Ishikawa (cell line): ENCODE data around the gene GABRB1.

ENCODE experiments used
- CEBPB ChIP-seq: IDR thresholded peaks from 2 replicates; pipeline ENCODE4 v1.6.1; 2012
- CREB1 ChIP-seq: IDR thresholded peaks from 2 replicates; pipeline ENCODE4 v1.6.1; 2012; ENCODE audit warnings: low read depth
- EGR1 ChIP-seq: IDR thresholded peaks from 2 replicates; pipeline ENCODE4 v1.6.1; 2012
- EP300 ChIP-seq: IDR thresholded peaks from 2 replicates; pipeline ENCODE4 v1.6.1; 2012; ENCODE audit warnings: borderline replicate concordance
- FOXM1 ChIP-seq: IDR thresholded peaks from 2 replicates; pipeline ENCODE4 v1.6.1; 2012; ENCODE audit warnings: low read depth, borderline replicate concordance
- MAX ChIP-seq: IDR thresholded peaks from 2 replicates; pipeline ENCODE4 v1.6.1; 2012
- NFIC ChIP-seq: IDR thresholded peaks from 2 replicates; pipeline ENCODE4 v1.6.1; 2012
- RAD21 ChIP-seq: IDR thresholded peaks from 2 replicates; pipeline ENCODE4 v1.6.1; 2012; ENCODE audit warnings: low read depth
- TAF1 ChIP-seq: IDR thresholded peaks from 2 replicates; pipeline ENCODE4 v1.6.1; 2012; ENCODE audit warnings: low read depth, mild to moderate bottlenecking
- TCF12 ChIP-seq: IDR thresholded peaks from 2 replicates; pipeline ENCODE4 v1.6.1; 2012; ENCODE audit warnings: low read depth
- TEAD4 ChIP-seq: IDR thresholded peaks from 2 replicates; pipeline ENCODE4 v1.6.1; 2012
- YY1 ChIP-seq: IDR thresholded peaks from 2 replicates; pipeline ENCODE4 v1.6.1; 2012; ENCODE audit warnings: low read depth
- ZBTB7A ChIP-seq: IDR thresholded peaks from 2 replicates; pipeline ENCODE4 v1.6.1; 2012; ENCODE audit warnings: low read depth
- TF ChIP-seq, protein P1 (sequence below): IDR thresholded peaks from 2 replicates; pipeline ENCODE4 v1.6.1; 2012
- TF ChIP-seq, protein P2 (sequence below): IDR thresholded peaks from 2 replicates; pipeline ENCODE4 v1.6.1; 2012; ENCODE audit warnings: low read depth, mild to moderate bottlenecking

The GABRB1 gene

DNA sequence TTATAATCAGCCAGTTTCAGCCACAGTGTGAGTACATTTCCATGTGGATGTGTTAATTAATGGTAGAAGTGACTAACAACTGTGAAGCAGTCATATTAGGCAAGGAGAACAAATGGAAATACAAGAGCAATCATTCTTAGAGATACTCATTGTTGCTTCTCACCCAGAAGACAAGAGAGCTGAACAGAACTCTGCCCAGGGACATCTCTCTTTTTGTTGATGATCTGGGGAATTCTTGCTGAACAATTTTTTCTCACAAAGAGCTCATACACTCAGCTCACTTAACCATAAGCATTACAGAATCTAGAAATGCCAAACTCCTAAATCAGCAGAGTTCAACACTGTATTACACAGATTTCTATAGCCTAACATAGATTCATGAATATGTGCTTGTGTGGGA is 282.0 kb downstream of the GABRB1 start:
- TF ChIP-seq CEBPB (no peak), YY1 (no peak)

- TF ChIP-seq NFIC (no peak), YY1 (no peak), CREB1 (no peak), CEBPB (no peak), TAF1 (no peak), EP300 (no peak), TEAD4 (no peak), EGR1 (no peak), RAD21 (no peak), TCF12 (no peak), ZBTB7A (no peak)
- TF ChIP-seq, protein P1, sequence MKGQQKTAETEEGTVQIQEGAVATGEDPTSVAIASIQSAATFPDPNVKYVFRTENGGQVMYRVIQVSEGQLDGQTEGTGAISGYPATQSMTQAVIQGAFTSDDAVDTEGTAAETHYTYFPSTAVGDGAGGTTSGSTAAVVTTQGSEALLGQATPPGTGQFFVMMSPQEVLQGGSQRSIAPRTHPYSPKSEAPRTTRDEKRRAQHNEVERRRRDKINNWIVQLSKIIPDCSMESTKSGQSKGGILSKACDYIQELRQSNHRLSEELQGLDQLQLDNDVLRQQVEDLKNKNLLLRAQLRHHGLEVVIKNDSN, result no peak
- TF ChIP-seq, protein P2, sequence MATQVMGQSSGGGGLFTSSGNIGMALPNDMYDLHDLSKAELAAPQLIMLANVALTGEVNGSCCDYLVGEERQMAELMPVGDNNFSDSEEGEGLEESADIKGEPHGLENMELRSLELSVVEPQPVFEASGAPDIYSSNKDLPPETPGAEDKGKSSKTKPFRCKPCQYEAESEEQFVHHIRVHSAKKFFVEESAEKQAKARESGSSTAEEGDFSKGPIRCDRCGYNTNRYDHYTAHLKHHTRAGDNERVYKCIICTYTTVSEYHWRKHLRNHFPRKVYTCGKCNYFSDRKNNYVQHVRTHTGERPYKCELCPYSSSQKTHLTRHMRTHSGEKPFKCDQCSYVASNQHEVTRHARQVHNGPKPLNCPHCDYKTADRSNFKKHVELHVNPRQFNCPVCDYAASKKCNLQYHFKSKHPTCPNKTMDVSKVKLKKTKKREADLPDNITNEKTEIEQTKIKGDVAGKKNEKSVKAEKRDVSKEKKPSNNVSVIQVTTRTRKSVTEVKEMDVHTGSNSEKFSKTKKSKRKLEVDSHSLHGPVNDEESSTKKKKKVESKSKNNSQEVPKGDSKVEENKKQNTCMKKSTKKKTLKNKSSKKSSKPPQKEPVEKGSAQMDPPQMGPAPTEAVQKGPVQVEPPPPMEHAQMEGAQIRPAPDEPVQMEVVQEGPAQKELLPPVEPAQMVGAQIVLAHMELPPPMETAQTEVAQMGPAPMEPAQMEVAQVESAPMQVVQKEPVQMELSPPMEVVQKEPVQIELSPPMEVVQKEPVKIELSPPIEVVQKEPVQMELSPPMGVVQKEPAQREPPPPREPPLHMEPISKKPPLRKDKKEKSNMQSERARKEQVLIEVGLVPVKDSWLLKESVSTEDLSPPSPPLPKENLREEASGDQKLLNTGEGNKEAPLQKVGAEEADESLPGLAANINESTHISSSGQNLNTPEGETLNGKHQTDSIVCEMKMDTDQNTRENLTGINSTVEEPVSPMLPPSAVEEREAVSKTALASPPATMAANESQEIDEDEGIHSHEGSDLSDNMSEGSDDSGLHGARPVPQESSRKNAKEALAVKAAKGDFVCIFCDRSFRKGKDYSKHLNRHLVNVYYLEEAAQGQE, result no peak
Observed at GRCh38 chr4:47315346-47315745, 284.0 kb downstream of the GABRB1 start.

GRCh38 chr4:47326025-47326424 is 294.7 kb downstream of the GABRB1 start:
- TF ChIP-seq EP300 (no peak), TCF12 (no peak), TEAD4 (no peak)
- TF ChIP-seq, protein P2, result no peak

GRCh38 chr4:47330866-47331265 is 299.5 kb downstream of the GABRB1 start:
- TF ChIP-seq TCF12 (no peak), NFIC (no peak), FOXM1 (no peak), TAF1 (no peak), EGR1 (no peak), CREB1 (no peak), RAD21 (no peak)
- TF ChIP-seq, protein P1, result no peak

DNA sequence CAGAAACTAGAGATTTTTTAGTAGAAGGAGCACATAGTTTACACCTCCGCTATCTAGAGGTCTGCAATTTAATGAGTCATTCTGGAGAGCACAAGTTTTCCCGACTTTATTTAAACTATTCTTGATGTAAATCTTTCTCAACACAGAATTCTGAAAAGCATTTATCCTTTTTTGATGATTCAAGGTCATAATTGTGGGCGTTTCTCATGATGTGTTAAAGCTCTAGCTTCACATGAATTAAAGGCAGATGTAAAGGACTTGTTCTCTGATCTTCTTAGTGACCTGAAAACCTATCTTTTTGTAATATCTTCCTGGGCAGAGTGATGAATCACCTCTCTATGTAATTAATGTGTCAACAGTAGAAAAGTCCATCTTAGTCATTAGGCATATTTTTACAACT is 303.3 kb downstream of the GABRB1 start:
- TF ChIP-seq YY1 (no peak), TAF1 (no peak), ZBTB7A (no peak), NFIC (no peak), CREB1 (no peak), TCF12 (no peak)
- TF ChIP-seq, protein P1, result no peak

GRCh38 chr4:47337893-47338292 is 306.5 kb downstream of the GABRB1 start:
- TF ChIP-seq CREB1, result no peak
- TF ChIP-seq TCF12, result no peak
- TF ChIP-seq YY1, result no peak
- TF ChIP-seq MAX, result no peak
- no peak for TF ChIP-seq TAF1
- TF ChIP-seq, protein P2, result no peak
- no peak for TF ChIP-seq CEBPB
- no peak for TF ChIP-seq EGR1
- TF ChIP-seq ZBTB7A, result no peak
- no peak for TF ChIP-seq FOXM1
